Neural cell (in vitro differentiated cells): Measurements from ENCODE around the gene ADIPOR2. TPM values are rescaled to one million over a fixed set of nuclear protein-coding genes. Genes with fewer than 3 reads are reported as not detected.

Experiments used
- H2AFZ ChIP-seq: fragments of 200-600, 300-800 bp; sonication (generic), shearing (Covaris generic); 2 replicates; pipeline ENCODE4 v1.6.0; 2014; ENCODE audit warnings: low read depth, mild to moderate bottlenecking, antibody characterized with exemption, low read length, moderate library complexity
- H3F3A ChIP-seq: fragments of 200-600 bp; shearing (Covaris generic); 2 replicates; pipeline ENCODE4 v1.6.1; 2016; ENCODE audit warnings: mild to moderate bottlenecking, moderate library complexity, mixed read lengths, antibody characterized with exemption, low read length; ENCODE audit not compliant: insufficient read depth, poor library complexity, severe bottlenecking
- H3K27ac ChIP-seq: fragments of 200-600, 300-800 bp; sonication (generic), shearing (Covaris generic); 2 replicates; pipeline ENCODE4 v1.5.1; 2014; ENCODE audit warnings: mild to moderate bottlenecking, low read length, moderate library complexity
- H3K27me3 ChIP-seq: fragments of 300-800, 200-600 bp; sonication (generic), shearing (Covaris generic); 2 replicates; pipeline ENCODE4 v1.6.0; 2014; ENCODE audit warnings: mild to moderate bottlenecking, low read depth, low read length, moderate library complexity; ENCODE audit not compliant: insufficient read depth
- H3K36me3 ChIP-seq: fragments of 300-800, 200-600 bp; sonication (generic), shearing (Covaris generic); 2 replicates; pipeline ENCODE4 v1.5.1; 2014; ENCODE audit warnings: mild to moderate bottlenecking, antibody characterized with exemption, low read length, moderate library complexity; ENCODE audit not compliant: insufficient read depth
- H3K4me2 ChIP-seq: fragments of 300-800, 200-600 bp; sonication (generic), shearing (Covaris generic); 2 replicates; pipeline ENCODE4 v1.6.0; 2014; ENCODE audit warnings: mild to moderate bottlenecking, low read length
- H3K4me3 ChIP-seq: fragments of 300-800, 200-600 bp; sonication (generic), shearing (Covaris generic); 2 replicates; pipeline ENCODE4 v1.5.1; 2014; ENCODE audit warnings: mild to moderate bottlenecking, low read length, moderate library complexity
- H3K79me2 ChIP-seq: fragments of 200-600 bp; shearing (Covaris generic); replicated peaks from 2 replicates; pipeline ENCODE4 v1.6.0; 2014; ENCODE audit warnings: mild to moderate bottlenecking, low read length, moderate library complexity; ENCODE audit not compliant: insufficient read depth
- H3K9ac ChIP-seq: fragments of 300-800, 200-600 bp; sonication (generic), shearing (Covaris generic); 2 replicates; pipeline ENCODE4 v1.6.1; 2016; ENCODE audit warnings: mild to moderate bottlenecking, low read length, mixed read lengths
- H3K9me2 ChIP-seq: fragments of 200-600 bp; shearing (Covaris generic); 2 replicates; pipeline ENCODE4 v1.6.1; 2016; ENCODE audit warnings: mild to moderate bottlenecking, low read length, mixed read lengths; ENCODE audit not compliant: insufficient read depth
- H3K9me3 ChIP-seq: fragments of 200-600, 300-800 bp; sonication (generic), shearing (Covaris generic); 2 replicates; pipeline ENCODE4 v1.6.1; 2016; ENCODE audit warnings: mild to moderate bottlenecking, mixed run types, low read length, moderate library complexity, mixed read lengths
- H4K20me1 ChIP-seq: fragments of 200-600 bp; shearing (Covaris generic); 2 replicates; pipeline ENCODE4 v1.6.1; 2016; ENCODE audit warnings: mild to moderate bottlenecking, mixed run types; ENCODE audit not compliant: insufficient read depth
- EZH2 ChIP-seq: fragments of 200-600, 300-800 bp; shearing (Covaris generic), sonication (generic); IDR thresholded peaks from 2 replicates; pipeline ENCODE4 v1.6.1; 2014; ENCODE audit warnings: antibody characterized with exemption, low read length, borderline replicate concordance, mild to moderate bottlenecking; ENCODE audit not compliant: insufficient read depth, poor library complexity, severe bottlenecking
- MXI1 ChIP-seq: fragments of 450-650 bp; conservative IDR thresholded peaks from 2 replicates; pipeline ENCODE4 v1.6.1; 2014; ENCODE audit warnings: antibody characterized with exemption, mild to moderate bottlenecking; ENCODE audit not compliant: poor library complexity, severe bottlenecking
- POLR2AphosphoS5 ChIP-seq: IDR thresholded peaks from 2 replicates; pipeline ENCODE4 v1.6.1; 2012
- RAD21 ChIP-seq: fragments of 450-650 bp; conservative IDR thresholded peaks from 2 replicates; pipeline ENCODE4 v1.6.1; 2014; ENCODE audit warnings: antibody characterized with exemption, mild to moderate bottlenecking, moderate library complexity
- SMC3 ChIP-seq: fragments of 450-650 bp; conservative IDR thresholded peaks from 2 replicates; pipeline ENCODE4 v1.6.1; 2014; ENCODE audit warnings: antibody characterized with exemption, mild to moderate bottlenecking, moderate library complexity; ENCODE audit not compliant: poor library complexity
- polyA plus RNA-seq: library from polyadenylated mRNA; depleted of rRNA; stranded (reverse); fragments of >200 nt; gene quantifications from 2 replicates; pipeline ENCODE4 v1.2.3, GENCODE V29; 2014
- TF ChIP-seq, protein P1 (sequence below): fragments of 450-650 bp; IDR thresholded peaks from 2 replicates; pipeline ENCODE4 v1.5.1; 2014; ENCODE audit warnings: antibody characterized with exemption, mild to moderate bottlenecking, moderate library complexity; ENCODE audit not compliant: poor library complexity, severe bottlenecking
- TF ChIP-seq, protein P2 (sequence below): IDR thresholded peaks from 2 replicates; pipeline ENCODE4 v1.6.1; 2012; ENCODE audit warnings: borderline replicate concordance

The ADIPOR2 gene
- polyA plus RNA-seq, 1 donor from 2014 or later, result 18.5 TPM

- no peak for TF ChIP-seq SMC3
- no peak for TF ChIP-seq POLR2AphosphoS5
- no peak for TF ChIP-seq MXI1
- TF ChIP-seq, protein P1, sequence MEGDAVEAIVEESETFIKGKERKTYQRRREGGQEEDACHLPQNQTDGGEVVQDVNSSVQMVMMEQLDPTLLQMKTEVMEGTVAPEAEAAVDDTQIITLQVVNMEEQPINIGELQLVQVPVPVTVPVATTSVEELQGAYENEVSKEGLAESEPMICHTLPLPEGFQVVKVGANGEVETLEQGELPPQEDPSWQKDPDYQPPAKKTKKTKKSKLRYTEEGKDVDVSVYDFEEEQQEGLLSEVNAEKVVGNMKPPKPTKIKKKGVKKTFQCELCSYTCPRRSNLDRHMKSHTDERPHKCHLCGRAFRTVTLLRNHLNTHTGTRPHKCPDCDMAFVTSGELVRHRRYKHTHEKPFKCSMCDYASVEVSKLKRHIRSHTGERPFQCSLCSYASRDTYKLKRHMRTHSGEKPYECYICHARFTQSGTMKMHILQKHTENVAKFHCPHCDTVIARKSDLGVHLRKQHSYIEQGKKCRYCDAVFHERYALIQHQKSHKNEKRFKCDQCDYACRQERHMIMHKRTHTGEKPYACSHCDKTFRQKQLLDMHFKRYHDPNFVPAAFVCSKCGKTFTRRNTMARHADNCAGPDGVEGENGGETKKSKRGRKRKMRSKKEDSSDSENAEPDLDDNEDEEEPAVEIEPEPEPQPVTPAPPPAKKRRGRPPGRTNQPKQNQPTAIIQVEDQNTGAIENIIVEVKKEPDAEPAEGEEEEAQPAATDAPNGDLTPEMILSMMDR, result no peak
- TF ChIP-seq EZH2, result no peak
Observed at GRCh38 chr12:1798641-1799020, 107.8 kb downstream of the ADIPOR2 start.

DNA sequence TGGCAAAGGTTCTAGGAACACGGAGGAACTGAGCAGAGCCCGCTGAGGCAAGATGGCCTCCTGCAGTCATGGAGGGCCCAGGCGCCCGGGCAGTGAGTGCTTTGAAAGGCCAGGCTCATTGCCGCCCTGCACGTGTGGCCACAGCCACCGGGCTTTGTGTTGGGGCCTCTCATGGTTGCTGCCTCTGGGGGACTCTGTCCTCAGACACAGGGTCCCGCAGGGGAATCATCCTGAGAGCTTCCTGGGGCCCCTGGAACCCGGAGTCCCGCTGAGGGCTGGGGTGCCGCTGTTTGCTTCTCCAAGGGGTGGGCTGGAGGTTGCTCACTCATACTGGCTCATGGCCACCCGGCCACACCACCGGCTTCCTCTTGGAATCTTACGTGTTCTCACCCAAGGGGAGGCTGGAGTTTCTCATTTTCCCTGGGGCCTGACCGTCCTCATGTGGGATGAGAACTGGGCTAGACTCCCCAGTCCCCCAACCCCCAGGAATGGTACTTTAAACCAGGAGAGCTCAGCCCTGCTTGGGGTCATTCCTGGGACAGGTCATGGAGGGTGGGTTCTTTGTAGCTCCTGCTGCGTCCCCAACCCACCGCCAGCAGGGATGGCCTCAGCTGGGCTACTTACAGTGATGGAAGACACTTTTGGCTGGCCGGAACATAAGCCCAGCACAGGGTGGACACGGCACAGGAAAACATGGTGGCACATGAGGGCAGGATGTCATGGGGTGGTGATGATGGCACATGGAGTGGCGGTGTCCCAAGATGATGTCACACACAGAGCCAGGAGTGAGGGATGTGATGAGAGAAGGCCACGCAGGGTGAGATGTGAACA is 108.4 kb downstream of the ADIPOR2 start:
- Histone ChIP-seq H3K9ac (no peak overlapping the region), H3K4me2 (no peak overlapping the region), H3K36me3 (no peaks in the 10 kb centered on the region), H3K9me2 (no peaks in the 10 kb centered on the region), H2AFZ (no peak overlapping the region), H3K9me3 (no peaks in the 10 kb centered on the region), H3K27ac (no peak overlapping the region), H3K79me2 (no peaks in the 10 kb centered on the region), H3K27me3 (no peaks in the 10 kb centered on the region), H4K20me1 (no peaks in the 10 kb centered on the region), H3K4me3 (no peak overlapping the region), H3F3A (no peaks in the 10 kb centered on the region)
- TF ChIP-seq, protein P2, sequence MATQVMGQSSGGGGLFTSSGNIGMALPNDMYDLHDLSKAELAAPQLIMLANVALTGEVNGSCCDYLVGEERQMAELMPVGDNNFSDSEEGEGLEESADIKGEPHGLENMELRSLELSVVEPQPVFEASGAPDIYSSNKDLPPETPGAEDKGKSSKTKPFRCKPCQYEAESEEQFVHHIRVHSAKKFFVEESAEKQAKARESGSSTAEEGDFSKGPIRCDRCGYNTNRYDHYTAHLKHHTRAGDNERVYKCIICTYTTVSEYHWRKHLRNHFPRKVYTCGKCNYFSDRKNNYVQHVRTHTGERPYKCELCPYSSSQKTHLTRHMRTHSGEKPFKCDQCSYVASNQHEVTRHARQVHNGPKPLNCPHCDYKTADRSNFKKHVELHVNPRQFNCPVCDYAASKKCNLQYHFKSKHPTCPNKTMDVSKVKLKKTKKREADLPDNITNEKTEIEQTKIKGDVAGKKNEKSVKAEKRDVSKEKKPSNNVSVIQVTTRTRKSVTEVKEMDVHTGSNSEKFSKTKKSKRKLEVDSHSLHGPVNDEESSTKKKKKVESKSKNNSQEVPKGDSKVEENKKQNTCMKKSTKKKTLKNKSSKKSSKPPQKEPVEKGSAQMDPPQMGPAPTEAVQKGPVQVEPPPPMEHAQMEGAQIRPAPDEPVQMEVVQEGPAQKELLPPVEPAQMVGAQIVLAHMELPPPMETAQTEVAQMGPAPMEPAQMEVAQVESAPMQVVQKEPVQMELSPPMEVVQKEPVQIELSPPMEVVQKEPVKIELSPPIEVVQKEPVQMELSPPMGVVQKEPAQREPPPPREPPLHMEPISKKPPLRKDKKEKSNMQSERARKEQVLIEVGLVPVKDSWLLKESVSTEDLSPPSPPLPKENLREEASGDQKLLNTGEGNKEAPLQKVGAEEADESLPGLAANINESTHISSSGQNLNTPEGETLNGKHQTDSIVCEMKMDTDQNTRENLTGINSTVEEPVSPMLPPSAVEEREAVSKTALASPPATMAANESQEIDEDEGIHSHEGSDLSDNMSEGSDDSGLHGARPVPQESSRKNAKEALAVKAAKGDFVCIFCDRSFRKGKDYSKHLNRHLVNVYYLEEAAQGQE, result no peak
- TF ChIP-seq SMC3 (no peak), EZH2 (no peak), RAD21 (no peak), MXI1 (no peak), POLR2AphosphoS5 (no peak)
- TF ChIP-seq, protein P1, result no peak

More at GRCh38 chr12:1798641-1799020, 107.8 kb downstream of the ADIPOR2 start:
- Histone ChIP-seq H2AFZ (no peak overlapping the region), H3K79me2 (no peaks in the 10 kb centered on the region), H4K20me1 (no peaks in the 10 kb centered on the region), H3K36me3 (no peaks in the 10 kb centered on the region), H3K27ac (no peak overlapping the region), H3K4me2 (no peak overlapping the region), H3F3A (no peaks in the 10 kb centered on the region), H3K4me3 (no peak overlapping the region), H3K9me3 (no peaks in the 10 kb centered on the region), H3K9me2 (no peaks in the 10 kb centered on the region), H3K27me3 (no peaks in the 10 kb centered on the region), H3K9ac (no peak overlapping the region)
